C1 segment of cervical spinal cord (tissue), 14 donors: Measurements from ENCODE around the gene LAMA2.
A peak's percentile ranks its signal among the peaks of the same experiment; 100 is the strongest.

ENCODE experiments used
- DNase-seq, 14 donors: peaks; one replicate each; lab custom pipeline; 2025; lab: John Stamatoyannopoulos, UW

LAMA2 gene

DNA sequence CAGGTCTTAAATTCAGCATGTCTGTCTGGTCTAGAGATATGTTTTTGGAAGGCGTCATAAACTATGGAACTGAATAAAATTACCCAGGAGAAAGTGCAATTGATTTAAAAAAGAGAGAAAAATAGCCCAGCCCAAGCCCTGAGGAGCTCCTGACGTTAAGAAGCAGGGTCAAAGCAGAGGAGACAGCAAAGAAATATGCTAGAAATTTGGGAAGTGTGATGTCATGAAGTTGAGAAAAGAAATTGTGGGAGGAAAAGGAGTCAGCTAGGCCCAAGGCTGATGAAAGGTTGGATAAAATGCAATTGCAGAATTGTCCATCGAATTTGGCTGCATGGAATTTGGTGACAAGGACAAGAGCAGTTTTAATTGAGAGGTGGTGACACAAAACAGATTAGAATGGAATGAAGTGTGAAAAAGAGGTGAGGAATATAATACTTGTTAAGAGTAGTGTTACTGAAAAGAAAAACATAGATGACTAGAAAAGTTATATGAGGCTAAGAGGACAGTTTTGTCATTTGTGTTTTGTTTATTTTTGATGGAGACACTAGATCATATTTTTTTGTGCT is 381.6 kb downstream of the LAMA2 start:
- DNase-seq, result no peak

DNA sequence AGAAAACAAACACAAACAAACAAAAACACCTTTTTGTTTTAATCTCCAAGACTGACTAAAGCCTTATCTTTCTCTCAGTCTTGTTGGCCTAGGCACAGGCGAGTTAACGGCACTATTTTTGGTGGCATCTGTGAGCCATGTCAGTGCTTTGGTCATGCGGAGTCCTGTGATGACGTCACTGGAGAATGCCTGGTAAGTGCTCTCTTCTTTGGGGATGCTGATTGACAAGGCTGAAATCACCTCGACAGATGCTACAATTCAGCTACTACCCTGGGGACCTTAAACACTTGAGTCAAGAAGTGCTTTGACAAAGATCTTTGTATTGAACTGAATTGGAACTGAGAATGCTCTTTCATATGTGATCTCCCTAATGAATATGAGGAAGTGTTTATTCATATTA is 384.1 kb downstream of the LAMA2 start:
- DNase-seq, result no peak

DNA sequence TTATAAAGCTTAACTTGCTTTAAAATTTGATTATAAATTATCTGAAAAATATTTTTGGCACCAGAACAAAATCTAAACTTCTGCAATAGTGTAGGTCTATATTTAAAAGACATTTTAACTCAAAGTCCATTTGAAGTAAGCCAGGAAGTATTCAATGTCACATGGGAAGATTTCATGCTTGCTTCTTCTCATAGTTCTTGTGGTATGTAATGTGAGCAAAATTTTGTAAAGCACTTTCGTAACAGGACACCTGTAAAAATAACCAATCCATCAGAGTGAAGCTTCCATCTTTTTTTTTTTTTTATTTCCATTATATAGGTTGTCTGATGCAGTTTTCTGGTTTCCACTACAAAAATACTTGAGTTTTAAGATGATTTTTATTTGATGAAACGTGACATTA is 386.1 kb downstream of the LAMA2 start:
- no peak for DNase-seq

DNA sequence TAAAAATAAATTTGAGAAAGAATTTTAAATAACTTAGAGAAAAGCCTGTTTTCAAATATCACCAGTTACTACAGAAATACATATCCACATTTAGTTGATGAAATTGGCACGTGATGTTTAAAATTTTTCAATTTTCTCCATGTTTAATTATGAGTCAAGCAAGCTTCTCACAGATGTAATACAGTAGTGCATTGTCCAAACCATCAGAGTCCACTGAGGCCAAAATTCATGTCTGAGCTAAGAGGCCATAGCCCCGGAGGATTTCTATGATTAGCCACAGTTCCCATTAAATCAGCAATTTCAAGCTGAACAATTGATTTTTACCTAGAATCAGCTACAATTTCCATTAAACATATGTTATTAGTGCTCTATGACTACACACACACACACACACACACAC is 387.0 kb downstream of the LAMA2 start:
- DNase-seq, result no peak

DNA sequence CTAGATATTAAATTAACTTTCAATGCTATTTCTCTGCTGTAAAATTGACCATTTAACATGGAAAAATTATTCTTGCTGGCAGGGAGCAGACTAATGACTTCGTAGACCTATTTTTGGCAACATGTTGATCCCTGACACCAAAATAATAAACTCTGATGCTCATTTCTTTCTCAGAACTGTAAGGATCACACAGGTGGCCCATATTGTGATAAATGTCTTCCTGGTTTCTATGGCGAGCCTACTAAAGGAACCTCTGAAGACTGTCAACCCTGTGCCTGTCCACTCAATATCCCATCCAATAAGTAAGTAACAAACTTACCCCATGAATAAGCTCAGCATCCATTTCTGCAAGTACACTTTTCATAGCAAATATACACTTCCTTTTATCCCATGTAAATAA is 387.5 kb downstream of the LAMA2 start:
- no peak for DNase-seq

DNA sequence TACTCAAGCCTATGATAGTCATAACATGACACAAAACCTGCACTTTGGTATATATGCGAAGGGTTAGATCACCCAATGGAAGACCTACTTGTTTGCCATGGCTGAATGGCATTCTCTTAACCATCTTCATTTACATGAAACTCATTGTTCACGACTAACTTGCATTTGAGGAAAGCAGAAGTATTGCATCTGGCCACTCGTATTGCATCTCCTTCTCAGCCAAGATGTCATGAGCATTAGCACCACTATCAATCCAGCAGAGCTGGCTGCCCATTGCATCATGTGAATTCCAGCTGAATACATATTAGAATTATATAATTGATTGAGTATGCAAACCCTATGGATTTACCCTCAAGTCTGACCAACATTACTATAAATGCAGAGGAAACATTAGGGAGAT is 390.2 kb downstream of the LAMA2 start:
- no peak for DNase-seq

DNA sequence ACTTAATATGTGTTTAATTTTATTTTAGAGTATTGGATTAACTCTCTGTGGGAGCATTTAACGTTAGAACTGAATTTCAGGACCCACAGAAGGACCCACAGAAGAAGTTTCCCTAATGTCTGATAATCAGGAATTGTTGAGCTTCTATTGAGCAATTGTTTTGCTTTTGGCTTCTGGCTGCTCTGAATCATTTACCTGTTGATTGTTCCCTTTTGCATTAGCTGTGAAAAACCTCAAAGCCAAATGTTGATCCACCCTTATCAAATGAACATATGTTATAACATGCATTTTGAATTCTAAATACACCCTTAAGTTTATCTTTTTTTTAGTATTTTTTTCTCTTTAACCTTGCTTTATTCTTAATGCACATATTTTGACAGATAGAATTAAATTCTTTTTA is 393.5 kb downstream of the LAMA2 start:
- no peak for DNase-seq

DNA sequence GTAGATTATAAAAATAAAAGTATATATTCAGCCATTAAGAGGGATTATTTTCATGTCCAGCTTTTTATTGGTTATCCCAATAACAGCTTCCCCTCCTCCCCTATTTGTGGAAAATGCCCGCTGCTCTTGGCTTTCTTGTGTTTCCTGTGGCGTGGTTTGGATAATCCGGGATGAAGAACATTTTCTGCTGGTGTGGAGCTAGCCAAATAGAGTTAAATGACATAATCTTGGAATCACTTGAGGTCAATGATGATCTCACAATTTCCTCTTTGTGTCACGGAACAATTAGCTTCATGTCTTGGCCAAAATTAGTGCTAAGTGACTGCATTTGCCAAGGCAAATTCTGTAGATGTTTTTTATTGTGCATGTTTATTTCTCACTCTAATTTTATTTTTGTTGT is 394.0 kb downstream of the LAMA2 start:
- DNase-seq, result peak in 1 of 14 donors; percentile 7

DNA sequence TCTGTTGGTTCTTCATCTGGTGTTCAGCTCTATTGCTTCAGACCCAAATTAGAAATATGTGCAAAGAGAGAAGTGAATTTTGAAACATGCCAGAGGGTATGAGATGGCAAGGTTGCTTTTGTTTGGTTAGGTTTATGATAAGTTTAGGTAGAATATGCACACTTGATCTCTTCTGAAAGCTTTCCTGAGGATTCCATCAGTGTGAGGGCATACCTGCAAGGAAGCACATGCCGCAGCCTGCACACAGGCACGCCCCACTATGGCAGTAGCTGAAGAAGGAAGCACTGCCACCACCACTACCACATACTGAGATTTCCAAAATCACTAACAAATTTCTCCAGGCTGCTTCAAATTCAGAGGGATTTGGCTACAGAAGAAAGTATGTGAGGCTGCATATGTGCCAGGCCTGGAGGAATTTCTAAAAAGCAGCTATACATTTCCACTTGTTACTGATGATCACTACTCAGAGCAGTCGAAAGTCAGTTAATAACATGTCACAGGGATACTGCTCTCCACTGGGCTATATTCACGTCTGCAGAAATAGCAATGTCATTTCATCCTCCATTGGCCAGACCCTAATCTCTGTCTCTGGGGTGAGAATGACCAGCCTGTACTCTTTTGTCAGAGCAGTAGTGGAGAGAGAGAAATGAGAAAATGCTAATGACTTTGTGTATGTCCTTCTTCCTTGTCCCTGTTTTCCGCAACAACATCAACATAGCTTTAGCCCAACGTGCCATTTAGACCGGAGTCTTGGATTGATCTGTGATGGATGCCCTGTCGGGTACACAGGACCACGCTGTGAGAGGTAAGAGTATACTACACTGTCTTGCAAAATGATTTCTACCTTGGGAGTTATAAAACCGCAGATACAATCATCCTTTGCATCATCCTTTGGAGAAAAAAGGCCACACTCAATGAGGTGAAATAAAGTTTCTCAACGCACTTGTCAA is 396.7 kb downstream of the LAMA2 start:
- no peak for DNase-seq

DNA sequence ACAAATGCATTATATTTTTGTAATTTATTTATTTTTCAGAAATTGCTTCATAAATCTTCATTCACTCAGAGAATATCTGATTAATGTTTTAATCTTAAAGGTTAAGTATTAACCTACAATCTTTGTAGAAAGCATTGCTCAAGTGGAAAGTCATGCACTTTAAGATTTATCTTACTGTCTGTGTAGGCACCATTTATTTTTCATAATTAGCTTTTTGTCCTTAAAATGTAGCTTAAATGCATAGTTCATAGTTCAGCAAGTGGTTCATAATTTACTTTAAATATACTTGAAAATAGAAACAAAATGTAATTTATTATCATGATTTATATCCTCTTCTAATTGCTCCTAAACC is 397.3 kb downstream of the LAMA2 start:
- DNase-seq, result no peak

DNA sequence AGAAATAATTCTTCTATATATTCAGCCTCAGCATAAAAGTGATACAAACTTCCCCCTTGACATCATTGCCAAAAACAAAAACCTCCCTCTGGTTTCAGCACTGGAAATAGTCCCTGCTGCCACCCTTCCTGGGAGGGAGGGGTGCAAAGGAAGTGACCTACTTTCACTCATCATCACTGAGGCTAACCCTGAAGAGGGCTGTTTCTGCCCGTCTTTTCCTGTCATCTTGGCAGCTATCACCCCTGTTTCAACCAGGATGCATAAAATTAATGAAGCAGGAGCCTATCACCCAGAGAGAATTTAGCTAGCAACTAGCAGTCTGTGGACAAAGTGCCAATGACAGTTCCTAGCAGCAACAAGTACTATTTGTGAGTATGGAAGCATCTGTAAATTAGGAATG is 397.8 kb downstream of the LAMA2 start:
- peak in 4 of 14 donors; percentile 5 to 45 (median 26) for DNase-seq

DNA sequence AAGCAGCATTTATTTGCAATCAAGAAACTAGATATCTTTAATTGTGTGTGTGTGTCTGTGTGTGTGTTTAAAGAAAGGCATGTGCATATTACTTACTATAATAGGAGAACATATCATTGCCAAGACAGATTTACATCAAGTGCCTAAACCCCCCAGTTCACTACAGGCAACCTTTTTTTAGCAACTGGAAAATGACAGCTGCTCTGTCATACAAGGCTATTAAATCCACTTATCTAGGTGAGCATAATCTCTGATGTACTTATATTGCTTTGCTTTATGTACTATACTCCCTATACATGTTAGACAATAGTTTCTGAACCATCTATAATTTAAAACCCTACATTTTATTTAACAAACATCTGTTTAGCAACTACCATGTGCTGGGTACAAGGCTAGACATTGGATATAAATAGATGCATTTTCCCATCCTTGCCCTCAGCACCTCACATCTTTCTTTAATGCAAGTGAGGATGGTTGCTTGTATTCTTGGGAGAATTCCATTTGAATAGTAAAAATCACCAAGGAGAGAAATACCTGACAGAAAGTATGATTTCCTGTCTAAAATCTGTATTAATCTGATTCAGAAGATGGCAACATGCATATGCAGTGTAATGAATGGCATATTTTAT is 398.3 kb downstream of the LAMA2 start:
- DNase-seq, result no peak

DNA sequence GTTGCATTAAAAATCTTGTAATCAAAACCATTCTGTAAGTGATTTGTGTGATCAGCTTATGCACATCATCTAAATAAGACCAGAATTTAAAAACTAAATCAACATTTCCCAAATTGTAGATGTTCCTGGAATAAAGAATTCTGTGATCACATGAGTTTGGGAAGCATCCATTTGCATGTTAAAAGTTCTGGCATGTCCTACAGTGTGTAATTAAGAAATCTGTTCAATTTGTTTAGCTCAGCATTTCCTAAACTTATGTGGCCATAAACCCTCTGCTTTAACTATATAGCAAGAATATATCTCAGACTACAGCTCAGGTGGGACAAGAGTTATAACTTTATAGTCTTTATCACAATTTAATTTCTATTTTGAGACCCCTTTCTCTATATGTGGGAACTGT is 399.1 kb downstream of the LAMA2 start:
- DNase-seq, result no peak

DNA sequence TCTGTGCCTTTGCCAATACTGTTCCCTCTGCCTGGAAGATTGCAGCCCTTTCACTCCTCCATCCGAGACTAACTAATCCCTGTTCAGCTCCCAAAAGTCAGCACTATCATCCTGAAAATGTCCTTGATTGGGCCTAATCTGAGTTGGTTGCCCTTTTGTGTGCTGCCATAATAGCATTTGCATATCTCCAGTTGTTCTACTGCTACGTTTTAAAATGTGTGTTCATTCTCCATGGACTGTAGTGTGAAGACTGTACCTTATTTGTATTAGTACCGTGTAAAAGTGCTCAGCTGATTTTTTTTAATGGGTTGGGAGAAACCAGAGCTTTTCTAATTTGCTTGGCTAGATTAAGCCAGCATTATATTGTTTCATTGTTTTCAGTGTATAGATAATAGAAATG is 401.3 kb downstream of the LAMA2 start:
- no peak for DNase-seq

DNA sequence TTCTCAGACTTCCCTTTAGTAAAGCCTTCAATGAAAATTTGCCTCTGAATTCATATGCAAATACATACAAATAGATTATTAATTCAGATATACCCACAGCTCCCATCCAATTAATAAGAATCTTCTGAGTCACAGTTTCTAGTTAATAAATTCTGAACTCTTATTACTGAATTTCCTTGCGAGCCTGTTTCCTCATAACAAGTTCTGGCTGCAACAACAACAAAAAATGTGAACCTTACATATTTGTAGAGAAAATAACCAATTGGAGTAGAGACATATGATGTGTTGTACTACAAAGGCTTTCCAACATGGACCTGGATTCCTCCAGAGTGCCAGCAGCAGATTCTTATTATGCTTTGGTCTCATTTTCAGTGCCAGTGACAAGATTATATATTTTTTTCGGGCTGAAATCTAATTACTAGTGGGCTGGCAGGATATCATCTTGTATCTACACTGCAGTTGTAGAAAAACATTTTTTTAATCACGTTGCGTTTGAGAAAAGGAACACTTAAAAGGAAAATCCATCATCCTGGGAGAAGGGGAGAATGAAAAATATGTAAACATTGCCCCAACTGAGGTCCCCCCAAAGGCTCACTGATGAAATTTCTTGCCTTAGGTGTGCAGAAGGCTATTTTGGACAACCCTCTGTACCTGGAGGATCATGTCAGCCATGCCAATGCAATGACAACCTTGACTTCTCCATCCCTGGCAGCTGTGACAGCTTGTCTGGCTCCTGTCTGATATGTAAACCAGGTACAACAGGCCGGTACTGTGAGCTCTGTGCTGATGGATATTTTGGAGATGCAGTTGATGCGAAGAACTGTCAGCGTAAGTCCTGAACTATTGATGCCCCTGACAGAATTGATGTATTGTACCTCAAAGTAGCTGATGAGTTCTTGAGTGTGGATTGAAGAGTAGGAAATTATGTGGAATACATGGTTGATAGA is 404.6 kb downstream of the LAMA2 start:
- DNase-seq, result no peak

DNA sequence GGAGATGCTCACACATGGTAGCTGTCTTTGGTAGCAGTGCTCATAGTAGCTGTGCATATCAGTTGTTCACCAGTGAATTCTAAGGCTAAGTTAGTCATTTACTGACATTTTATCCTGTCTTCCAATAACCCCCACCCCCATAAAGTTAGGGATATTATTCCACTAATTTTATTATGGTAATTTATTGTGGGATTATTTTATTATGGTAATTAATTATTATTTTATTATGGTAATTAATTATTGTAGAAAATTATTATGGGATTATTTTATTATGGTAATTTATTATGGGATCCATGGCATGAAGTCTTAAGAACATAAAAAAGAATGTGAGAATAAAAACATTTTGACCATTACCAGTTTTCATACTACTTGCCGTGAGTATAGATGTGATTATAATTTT is 406.5 kb downstream of the LAMA2 start:
- no peak for DNase-seq

DNA sequence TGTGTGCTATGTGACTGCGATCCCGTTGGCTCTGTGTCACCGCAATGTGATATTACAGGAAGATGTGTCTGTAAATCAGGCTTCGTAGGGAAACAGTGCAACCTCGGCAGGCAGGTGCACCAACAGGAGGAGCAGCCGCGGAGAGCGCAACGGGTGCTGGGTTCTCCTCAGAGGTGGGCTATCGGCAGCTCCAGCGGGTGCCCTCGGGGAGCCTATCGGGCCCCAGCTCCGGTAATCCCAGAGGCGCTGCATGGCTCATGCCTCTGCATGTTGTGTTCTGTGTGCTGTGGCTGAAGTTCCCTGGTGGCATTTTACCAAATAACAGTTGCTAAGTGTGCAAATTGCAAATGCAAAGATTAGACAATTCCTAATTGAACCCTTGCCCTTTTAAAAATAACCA is 409.9 kb downstream of the LAMA2 start:
- no peak for DNase-seq

DNA sequence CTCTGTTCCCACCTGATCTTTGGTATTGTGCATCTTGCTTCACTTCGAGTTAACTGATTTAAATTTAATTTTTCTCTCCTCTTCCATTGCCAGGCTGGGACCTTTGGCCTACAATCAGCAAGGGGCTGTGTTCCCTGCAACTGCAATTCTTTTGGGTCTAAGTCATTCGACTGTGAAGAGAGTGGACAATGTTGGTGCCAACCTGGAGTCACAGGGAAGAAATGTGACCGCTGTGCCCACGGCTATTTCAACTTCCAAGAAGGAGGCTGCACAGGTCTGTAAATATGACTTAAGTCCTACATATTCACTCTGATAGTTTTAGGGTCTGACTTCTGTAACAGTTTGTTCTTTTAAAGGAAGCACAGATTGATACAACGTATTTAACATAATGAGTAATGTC is 414.7 kb downstream of the LAMA2 start:
- no peak for DNase-seq

DNA sequence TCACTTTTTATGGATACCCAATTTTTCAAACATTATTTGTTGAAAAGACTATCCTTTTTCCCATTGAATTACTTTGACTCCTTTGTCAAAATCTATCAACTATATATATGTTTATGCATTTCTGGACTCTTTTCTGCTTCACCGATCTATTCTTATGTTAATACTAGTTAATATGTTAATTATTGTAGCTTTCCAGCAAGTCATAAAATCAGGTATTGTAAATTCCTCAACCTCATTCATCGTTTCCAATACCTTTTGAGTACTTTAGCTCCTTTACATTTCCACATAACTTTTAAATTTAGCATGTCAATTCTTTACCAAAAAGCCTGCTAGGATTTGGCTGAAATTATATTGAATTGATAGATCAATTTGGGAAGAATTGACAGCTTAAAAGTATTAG is 419.7 kb downstream of the LAMA2 start:
- no peak for DNase-seq

DNA sequence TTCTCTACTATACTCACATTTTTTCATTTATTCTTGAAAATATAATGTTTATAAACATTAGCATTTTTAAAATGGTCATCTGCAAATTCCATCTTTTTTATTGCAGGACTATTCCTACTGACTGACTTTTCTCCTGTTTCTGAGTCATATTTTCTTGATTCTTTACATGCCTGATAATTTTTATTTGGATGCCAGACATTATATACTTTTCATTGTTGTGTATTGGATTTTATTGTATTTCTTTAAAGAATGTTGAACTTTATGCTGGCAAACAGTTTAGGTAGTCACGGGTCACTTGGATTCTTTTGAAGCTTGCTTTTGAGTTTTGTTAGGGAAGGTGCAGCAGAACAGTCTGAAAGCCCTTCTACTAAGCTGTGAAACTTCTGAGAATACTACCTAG is 423.9 kb downstream of the LAMA2 start:
- no peak for DNase-seq

DNA sequence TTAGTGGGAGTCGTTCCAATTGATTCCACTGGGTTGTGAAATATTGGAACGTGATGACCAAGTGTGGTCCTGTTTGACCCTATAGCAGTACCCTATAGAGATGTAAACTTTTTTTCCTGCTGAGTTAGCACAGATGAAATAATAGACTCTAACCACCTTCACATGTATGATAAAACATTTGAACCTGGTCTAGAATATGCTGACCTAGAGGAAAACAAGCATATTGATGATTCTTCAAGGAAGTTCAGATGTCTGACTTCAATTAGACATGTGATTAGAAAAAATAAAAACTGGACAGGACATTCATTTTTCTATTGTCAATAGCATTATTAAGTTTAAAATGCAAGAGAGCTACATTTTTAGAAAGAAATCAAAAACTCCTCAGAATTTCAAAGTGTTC is 424.9 kb downstream of the LAMA2 start:
- DNase-seq, result no peak

DNA sequence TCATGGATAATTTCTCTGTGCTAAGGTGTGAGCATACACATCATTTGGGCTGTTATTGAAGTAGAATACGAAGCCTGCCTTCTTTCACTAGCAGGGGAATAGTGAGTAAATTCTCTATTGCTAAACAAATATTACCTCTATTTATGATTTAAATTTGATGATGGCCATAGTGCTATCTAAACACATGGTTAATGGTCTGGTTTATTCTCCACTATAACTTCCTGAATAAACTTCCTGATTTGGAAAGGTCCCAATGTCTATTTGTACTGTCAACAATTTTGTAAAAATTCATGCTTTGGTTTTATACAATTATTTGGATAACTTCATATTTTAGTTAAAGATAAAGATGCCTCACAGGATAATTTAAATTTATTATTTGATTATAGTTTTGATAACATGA is 426.2 kb downstream of the LAMA2 start:
- DNase-seq, result no peak
